Measurements from ENCODE around the gene CCDC8.

DNA sequence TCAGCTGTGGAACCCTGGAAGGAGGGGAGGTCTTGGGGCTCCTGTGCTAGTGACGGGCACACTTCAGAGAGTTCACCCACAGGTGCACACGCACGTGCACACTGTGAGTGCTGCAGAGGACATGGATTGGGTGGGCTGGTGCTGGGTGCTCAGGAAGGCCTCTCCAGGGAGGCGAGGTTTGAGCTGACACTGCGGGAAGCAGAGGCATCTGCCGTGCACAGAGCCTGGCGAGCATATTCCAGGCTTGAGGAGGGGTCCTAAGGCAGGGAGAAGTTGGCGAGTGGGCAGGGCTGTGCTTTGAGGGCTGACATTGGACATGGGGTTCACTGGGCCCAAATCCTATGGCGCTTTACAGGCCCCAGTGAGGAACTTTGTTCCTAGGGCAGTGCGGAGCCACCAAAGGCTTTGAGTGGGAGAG, 25.6 kb downstream of the CCDC8 start:
- TF ChIP-seq GATA2 (IDR thresholded peaks at IDR 0.05; ENCODE audit: low read depth, low read length), result no peak
- TF ChIP-seq GATA3 (IDR thresholded peaks at IDR 0.05; ENCODE audit: low read depth, low read length), result no peak

Measured in SH-SY5Y (cell line).